K562 (cell line): ENCODE data around the gene ABHD4.

ENCODE experiments used
- ARNT ChIP-seq, 2 experiments: fragments of 450-650 bp; IDR thresholded peaks; 2 replicates each; pipeline ENCODE4 v1.6.1; 2016; ENCODE audit warnings: mild to moderate bottlenecking in 1 of 2
- ATF1 ChIP-seq, 2 experiments: fragments of 450-650 bp in 1 of 2; IDR thresholded peaks; 2 replicates each; pipeline ENCODE4 v1.6.1; 2016; ENCODE audit warnings: missing compliant biosample characterization in 1 of 2, missing genetic modification characterization in 1 of 2
- E2F1 ChIP-seq: sonication (generic); formaldehyde crosslinking; IDR thresholded peaks from 2 replicates; pipeline ENCODE4 v1.8.1; 2023; ENCODE audit warnings: mild to moderate bottlenecking, missing genetic modification reagents, moderate library complexity
- EZH2 ChIP-seq: IDR thresholded peaks from 2 replicates; pipeline ENCODE4 v1.6.1; 2012; ENCODE audit warnings: low read depth, mild to moderate bottlenecking, inconsistent platforms, low read length, borderline replicate concordance
- KDM4B ChIP-seq, 2 experiments: fragments of 450-650 bp in 1 of 2; sonication (generic) in 1 of 2; IDR thresholded peaks; 2 replicates each; pipeline ENCODE4 v1.6.1; 2016 to 2017; ENCODE audit warnings: borderline replicate concordance in 2 of 2, antibody characterized with exemption in 1 of 2, low read depth in 1 of 2, mild to moderate bottlenecking in 1 of 2
- SMAD1 ChIP-seq: fragments of 150-350 bp; IDR thresholded peaks from 2 replicates; pipeline ENCODE4 v1.6.1; 2014; ENCODE audit warnings: low read length, low read depth; ENCODE audit not compliant: partially characterized antibody
- USF1 ChIP-seq: sonication (generic); formaldehyde crosslinking; IDR thresholded peaks from 2 replicates; pipeline ENCODE4 v1.9.0; 2022; ENCODE audit warnings: mild to moderate bottlenecking, missing genetic modification reagents
- TF ChIP-seq, protein P1 (sequence below), 3 experiments: IDR thresholded peaks in 2 of 3; conservative IDR thresholded peaks in 1 of 3; 2 replicates each; pipeline ENCODE4 v1.5.1; 2011 to 2012; ENCODE audit warnings: low read length in 3 of 3, mild to moderate bottlenecking in 3 of 3, control low read depth in 2 of 3, improper control_type of control experiment in 1 of 3, inconsistent platforms in 1 of 3, low read depth in 1 of 3, mixed read lengths in 1 of 3, moderate library complexity in 1 of 3; ENCODE audit not compliant: insufficient read depth in 2 of 3
- TF ChIP-seq, protein P2 (sequence below): fragments of 450-650 bp; IDR thresholded peaks from 2 replicates; pipeline ENCODE4 v1.6.1; 2018; ENCODE audit not compliant: partially characterized antibody

DNA sequence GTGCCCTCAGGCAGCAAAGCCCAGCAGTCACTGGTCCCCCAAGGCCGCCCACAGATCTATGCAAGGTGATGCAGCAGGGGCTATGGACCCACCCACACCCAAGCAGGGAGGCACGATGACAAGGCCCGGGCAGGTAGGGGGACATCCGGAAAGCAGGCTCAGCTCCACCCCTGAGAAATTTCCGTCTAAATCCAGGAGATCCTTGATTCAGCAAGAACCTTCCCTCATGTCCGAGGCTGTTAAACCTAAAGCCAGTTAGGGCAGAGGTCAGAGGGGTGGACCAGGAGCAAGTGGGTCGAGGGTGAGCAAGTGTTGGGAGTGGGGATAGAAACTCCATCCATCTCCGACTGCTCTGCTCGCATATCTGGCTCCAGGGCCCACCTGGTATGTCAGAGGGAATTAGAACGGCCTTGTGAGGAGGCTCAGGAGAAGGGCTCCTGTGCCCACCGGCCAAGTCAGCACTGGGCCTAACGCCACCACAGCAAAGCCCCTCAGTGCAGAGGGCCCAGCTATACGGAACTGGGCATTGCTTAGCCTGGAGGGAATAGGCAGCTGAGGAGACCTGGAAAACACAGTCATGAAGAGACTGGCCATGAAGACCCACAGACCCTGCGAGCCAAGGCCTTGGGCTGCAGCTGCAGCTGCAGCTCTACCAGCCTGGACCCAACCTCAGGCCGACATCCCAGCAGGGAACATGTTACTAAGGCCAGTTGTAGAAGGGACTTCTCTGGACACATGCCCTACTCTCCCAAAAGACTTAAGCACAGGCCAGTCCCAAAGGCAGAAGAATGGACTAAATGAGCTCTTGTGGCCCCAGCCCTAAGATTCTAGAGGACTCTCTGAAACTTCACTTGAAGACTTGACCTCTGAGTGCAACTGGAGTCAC is 43.4 kb upstream of the ABHD4 start:
- no peak for TF ChIP-seq ATF1 (CRISPR knock-in tag; IDR thresholded peaks at IDR 0.05)
- no peak for TF ChIP-seq ATF1 (tag; IDR thresholded peaks at IDR 0.05)
- no peak for TF ChIP-seq ARNT (IDR thresholded peaks at IDR 0.05)
- no peak for TF ChIP-seq E2F1 (CRISPR knock-in tag)
- TF ChIP-seq, protein P1, sequence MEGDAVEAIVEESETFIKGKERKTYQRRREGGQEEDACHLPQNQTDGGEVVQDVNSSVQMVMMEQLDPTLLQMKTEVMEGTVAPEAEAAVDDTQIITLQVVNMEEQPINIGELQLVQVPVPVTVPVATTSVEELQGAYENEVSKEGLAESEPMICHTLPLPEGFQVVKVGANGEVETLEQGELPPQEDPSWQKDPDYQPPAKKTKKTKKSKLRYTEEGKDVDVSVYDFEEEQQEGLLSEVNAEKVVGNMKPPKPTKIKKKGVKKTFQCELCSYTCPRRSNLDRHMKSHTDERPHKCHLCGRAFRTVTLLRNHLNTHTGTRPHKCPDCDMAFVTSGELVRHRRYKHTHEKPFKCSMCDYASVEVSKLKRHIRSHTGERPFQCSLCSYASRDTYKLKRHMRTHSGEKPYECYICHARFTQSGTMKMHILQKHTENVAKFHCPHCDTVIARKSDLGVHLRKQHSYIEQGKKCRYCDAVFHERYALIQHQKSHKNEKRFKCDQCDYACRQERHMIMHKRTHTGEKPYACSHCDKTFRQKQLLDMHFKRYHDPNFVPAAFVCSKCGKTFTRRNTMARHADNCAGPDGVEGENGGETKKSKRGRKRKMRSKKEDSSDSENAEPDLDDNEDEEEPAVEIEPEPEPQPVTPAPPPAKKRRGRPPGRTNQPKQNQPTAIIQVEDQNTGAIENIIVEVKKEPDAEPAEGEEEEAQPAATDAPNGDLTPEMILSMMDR (IDR thresholded peaks at IDR 0.05 in 2 of 3, conservative IDR thresholded peaks at IDR 0.05 in 1 of 3; ENCODE audit: insufficient read depth in 2 of 3, low read depth in 1 of 3, low read length in 3 of 3) = no peak
- TF ChIP-seq, protein P2, sequence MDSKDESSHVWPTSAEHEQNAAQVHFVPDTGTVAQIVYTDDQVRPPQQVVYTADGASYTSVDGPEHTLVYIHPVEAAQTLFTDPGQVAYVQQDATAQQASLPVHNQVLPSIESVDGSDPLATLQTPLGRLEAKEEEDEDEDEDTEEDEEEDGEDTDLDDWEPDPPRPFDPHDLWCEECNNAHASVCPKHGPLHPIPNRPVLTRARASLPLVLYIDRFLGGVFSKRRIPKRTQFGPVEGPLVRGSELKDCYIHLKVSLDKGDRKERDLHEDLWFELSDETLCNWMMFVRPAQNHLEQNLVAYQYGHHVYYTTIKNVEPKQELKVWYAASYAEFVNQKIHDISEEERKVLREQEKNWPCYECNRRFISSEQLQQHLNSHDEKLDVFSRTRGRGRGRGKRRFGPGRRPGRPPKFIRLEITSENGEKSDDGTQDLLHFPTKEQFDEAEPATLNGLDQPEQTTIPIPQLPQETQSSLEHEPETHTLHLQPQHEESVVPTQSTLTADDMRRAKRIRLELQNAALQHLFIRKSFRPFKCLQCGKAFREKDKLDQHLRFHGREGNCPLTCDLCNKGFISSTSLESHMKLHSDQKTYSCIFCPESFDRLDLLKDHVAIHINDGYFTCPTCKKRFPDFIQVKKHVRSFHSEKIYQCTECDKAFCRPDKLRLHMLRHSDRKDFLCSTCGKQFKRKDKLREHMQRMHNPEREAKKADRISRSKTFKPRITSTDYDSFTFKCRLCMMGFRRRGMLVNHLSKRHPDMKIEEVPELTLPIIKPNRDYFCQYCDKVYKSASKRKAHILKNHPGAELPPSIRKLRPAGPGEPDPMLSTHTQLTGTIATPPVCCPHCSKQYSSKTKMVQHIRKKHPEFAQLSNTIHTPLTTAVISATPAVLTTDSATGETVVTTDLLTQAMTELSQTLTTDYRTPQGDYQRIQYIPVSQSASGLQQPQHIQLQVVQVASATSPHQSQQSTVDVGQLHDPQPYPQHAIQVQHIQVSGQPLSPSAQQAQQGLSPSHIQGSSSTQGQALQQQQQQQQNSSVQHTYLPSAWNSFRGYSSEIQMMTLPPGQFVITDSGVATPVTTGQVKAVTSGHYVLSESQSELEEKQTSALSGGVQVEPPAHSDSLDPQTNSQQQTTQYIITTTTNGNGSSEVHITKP = no peak
- no peak for TF ChIP-seq KDM4B (IDR thresholded peaks at IDR 0.05; ENCODE audit: borderline replicate concordance in 2 of 2, low read depth in 1 of 2)
- no peak for TF ChIP-seq USF1
- no peak for TF ChIP-seq SMAD1
- TF ChIP-seq EZH2 = no peak
